Stimulated activated CD8-positive, alpha-beta memory T cell treated with anti-CD3 and anti-CD28 coated beads, Interleukin-7, amount 100 ng/mL, for 1 hour (primary cell): ENCODE results near the gene APH1A.
"Not testable (repeated sequence)": the region's sequence is repeated elsewhere in the genome, so short reads cannot be mapped to it uniquely, and the experiment has no call there.

Experiments
- DNase-seq, 2 donors: peaks; one replicate each; pipeline ENCODE4 v3.0.0-alpha.2; 2020; ENCODE audit warnings: low read depth in 2 of 2

The APH1A gene

DNA sequence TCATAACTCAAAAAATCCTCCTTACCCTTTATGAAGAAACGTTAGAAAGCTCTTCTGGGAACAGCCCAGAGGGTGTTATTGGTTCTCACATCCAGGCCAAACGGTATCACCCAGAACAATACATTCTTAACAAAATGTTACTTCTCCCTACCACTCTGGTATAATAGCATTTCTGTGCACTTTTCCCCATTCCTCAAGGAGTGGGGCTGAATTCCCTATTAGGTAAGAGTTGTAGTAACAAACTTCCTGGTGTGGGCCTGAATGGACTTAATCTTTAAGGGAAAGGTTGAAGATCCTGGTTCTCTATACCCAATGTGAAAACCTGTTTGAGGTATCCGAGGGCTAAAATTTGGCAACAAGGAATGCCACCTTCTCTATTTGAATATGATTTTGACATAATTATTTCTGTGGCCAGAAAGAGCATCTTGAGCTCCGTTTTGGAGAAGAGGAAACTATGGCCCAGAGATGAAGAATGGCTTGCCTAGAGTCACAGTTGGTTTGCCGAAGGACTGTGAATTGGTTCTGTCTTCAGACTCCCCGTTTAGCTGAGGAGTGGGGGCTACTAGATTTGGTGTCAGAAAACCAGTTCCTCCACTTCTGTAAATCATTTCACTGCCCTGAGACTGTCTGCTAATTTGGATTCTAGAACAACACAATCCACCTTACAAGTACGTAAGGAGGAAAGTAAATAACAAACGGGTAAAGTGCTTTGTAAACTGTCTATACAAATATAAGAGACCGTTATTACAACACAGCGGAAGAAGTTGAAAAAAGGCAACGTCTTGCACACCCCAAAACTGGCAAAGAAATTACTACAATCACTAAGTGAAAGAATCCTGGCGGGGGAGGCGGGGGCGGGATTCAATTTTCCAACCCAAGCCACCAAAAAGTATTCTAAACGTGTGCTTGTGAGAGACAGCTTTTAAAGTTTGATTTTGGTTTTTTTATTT lies 35.2 kb downstream of the APH1A start:
- DNase-seq: no peak

DNA sequence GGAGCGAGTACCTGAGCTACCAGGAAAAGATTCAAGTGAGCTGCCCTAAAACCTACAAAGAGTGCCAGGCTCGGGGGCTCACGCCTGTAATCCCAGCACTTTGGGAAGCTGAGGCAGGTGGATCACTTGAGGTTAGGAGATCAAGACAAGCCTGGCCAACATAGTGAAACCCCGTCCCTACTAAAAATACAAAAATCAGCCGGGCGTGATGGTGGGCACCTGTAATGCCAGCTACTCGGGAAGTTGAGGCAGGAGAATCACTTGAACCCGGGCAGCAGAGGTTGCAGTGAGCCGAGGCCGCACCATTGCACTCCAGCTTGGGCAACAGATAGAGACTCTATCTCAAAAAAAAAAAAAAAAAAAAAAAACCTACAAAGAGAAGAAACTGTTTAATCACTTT lies 35.9 kb downstream of the APH1A start:
- not testable (repeated sequence) for DNase-seq

DNA sequence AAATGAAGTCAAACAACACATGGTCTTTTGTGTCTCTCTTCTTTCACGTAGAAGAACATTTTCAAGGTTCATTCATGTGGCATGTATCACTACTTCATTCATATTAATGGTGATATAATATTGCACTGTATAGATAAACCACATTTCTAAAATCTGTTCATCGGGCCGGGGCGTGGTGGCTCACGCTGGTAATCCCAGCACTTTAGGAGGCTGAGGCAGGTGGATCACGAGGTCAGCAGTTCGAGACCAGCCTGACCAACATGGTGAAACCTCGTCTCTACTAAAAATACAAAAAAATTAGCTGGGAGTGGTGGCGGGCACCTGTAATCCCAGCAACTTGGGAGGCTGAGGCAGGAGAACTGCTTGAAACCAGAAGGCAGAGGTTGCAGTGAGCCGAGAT lies 40.6 kb downstream of the APH1A start:
- DNase-seq: not testable (repeated sequence)

DNA sequence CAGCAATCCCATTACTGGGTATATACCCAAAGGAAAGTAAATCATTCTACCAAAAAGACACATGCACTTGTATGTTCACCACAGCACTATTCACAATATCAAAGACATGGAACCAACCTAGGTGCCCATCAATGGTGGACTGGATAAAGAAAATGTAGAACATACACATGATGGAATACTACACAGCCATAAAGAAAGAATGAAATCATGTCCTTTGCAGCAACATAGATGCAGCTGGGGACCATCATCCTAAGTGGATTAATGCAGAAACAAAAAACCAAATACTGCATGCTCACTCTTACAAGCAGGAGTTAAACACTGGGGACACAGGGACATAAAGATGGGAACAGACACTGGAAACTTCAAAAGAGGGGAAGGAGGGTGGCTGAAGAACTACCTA lies 41.6 kb downstream of the APH1A start:
- DNase-seq: no peak

DNA sequence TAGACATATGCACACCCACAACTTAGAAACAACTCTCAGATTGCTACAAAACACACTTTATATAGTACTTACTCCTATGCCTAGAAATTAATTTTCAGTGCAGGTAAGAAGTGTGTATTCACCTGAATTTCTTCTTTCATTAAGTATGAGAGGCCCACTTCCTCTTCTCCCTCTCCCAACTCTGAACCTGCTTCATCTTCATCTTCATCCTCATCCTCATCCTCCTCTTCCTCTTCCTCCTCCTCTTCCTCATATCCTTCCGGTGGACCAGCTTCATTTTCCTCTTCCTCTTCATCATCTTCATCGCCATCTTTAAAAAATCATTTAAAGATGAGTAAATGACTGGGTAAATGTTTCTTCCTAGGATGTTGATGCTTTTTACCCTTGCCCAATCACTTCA lies 42.3 kb downstream of the APH1A start:
- no peak for DNase-seq

DNA sequence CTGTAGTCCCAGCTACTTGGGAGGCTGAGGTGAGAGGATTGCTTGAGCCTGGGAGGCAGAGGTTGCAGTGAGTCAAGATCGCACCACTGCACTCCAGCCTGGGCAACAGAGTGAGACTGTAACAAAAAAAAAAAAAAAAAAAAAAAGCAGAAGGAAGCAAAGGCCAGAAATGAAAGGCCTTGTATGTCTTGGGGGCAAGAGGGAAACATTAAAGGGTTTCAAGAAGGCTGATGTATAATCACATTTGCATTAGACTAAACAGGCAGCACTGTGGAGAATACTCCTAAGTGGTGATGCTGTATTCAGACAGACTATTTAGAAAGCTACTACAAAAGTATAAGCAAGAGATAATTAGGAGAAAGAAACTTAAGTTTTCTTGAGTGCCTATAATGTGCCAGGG lies 43.3 kb downstream of the APH1A start:
- no peak for DNase-seq

DNA sequence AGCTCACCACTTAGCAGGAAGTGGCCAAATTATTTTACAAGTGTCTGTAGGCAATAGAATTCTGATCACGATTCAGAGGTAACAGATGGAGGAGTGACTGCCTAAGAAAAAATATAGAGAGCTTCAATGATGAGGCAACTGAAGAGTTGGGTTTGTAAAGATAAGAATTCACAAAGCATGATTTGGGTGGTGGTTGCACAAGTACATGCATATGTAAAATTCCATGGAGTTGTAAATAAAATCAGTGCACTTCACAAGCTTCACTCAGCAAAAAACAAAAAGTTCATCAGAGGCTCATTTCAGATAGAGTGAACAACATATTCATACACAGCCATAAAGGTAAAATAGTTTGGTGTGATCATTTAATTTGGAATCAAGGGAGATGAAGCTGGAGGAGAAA lies 43.8 kb downstream of the APH1A start:
- no peak for DNase-seq

DNA sequence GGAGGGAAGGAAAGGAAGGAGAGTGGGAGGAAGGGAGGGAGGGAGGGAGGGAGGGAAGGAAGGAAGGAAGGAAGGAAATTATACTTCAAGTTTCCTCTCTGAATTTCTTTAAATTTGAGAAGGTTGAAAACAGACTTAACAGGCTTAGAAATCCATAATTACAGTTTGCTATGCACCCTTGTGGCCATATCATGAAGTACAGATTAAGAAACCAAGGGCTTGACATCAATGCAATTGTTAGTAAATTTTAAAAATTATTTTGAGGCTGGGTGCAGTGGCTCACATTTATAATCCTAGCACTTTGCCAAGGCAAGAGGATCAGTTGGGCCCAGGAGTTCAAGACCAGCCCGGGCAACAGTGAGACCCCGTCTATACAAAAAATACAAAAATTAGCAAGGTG lies 47.3 kb downstream of the APH1A start:
- DNase-seq: no peak

DNA sequence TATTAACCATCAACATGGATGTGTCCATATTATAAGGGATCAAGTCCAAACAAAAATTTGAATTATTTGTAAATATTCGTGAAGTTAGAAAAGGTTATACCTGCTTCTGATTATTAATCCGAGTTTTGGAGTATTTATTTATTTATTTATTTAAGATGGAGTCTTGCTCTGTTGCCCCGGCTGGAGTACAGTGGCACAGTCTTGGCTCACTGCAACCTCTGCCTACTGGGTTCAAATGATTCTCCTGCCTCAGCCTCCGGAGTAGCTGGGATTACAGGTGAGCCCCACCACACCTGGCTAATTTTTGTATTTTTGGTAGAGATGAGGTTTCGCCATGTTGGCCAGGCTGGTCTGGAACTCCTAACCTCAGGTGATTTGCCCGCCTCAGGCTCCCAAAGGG lies 53.0 kb downstream of the APH1A start:
- DNase-seq: not testable (repeated sequence)
